HCT116 (cell line): Measurements from ENCODE around the gene PLXNB3. TPM values are rescaled to one million over a fixed set of nuclear protein-coding genes. Genes with fewer than 3 reads are reported as not detected.

Source experiments
- ATAC-seq: fragments of 200-7000 bp; cut with Tn5 transposase; 2 replicates; pipeline ENCODE4 v1.9.1; 2020; ENCODE audit warnings: mild to moderate bottlenecking, moderate library complexity
- BruUV-seq: library from RNA; stranded (reverse); fragments of 400-500 nt; replicated peaks from 2 replicates; lab custom pipeline; 2021; lab: Mats Ljungman, UMichigan
- CTCF ChIA-PET: fragments of 300-600 bp; sonication (Branson Sonifier 250); formaldehyde crosslinking; loops from one replicate; lab custom pipeline; 2021; ENCODE audit warnings: antibody characterized with exemption; lab: Charles Lee
- POLR2A ChIA-PET: fragments of 300-600, 350-600 bp; sonication (Branson Sonifier 250); formaldehyde crosslinking; loops from one replicate; lab custom pipeline; 2021; ENCODE audit warnings: antibody characterized with exemption; lab: Charles Lee
- RAD21 ChIA-PET, 2 experiments: fragments of 300-600 bp; sonication (Branson Sonifier 250); formaldehyde crosslinking; loops; one replicate each; lab custom pipeline; 2023; ENCODE audit warnings: low total read pairs in 2 of 2; ENCODE audit not compliant: uncharacterized antibody in 2 of 2, unreplicated experiment in 2 of 2, low non-redundant PET in 1 of 2; lab: Charles Lee
- DNase-seq: peaks from one replicate; pipeline ENCODE4 v3.0.0-alpha.2; 2010; ENCODE audit warnings: low read depth, low spot score
- H2AFZ ChIP-seq: fragments of 200-600 bp; shearing (Covaris generic), sonication (generic); 2 replicates; pipeline ENCODE4 v1.6.1; 2017; ENCODE audit warnings: low read depth, mixed run types, mixed read lengths, antibody characterized with exemption, low read length; ENCODE audit not compliant: poor library complexity, severe bottlenecking
- H3K27ac ChIP-seq: 2 replicates; pipeline ENCODE4 v1.5.1; 2012; ENCODE audit warnings: low read depth, low read length
- H3K27me3 ChIP-seq: fragments of 200-600 bp; sonication (generic); 2 replicates; pipeline ENCODE4 v1.6.1; 2016; ENCODE audit warnings: mixed run types, low read length, mixed read lengths; ENCODE audit not compliant: insufficient read depth
- H3K36me3 ChIP-seq, 2 experiments: fragments of 200-500 bp in 1 of 2; fragments of 200-600 bp in 1 of 2; sonication (Bioruptor generic) in 1 of 2; sonication (generic) in 1 of 2; 2 replicates each; pipeline versions ENCODE4 v1.5.1 to v1.6.1; 2014 to 2016; ENCODE audit warnings: low read length in 2 of 2, inconsistent platforms in 1 of 2, mixed read lengths in 1 of 2, mixed run types in 1 of 2; ENCODE audit not compliant: insufficient read depth in 2 of 2, control insufficient read depth in 1 of 2
- H3K4me1 ChIP-seq, 2 experiments: fragments of 200-600 bp in 1 of 2; sonication (generic) in 1 of 2; 2 replicates each; pipeline versions ENCODE4 v1.5.1 to v1.6.1; 2012 to 2017; ENCODE audit warnings: low read length in 2 of 2, inconsistent platforms in 1 of 2, mild to moderate bottlenecking in 1 of 2, mixed read lengths in 1 of 2, mixed run types in 1 of 2, moderate library complexity in 1 of 2; ENCODE audit not compliant: insufficient read depth in 2 of 2, control insufficient read depth in 1 of 2
- H3K4me2 ChIP-seq: fragments of 200-600 bp; sonication (generic); 2 replicates; pipeline ENCODE4 v1.6.1; 2017; ENCODE audit warnings: mixed run types, low read length, mixed read lengths
- H3K4me3 ChIP-seq, 2 experiments: fragments of 200-600 bp in 1 of 2; sonication (generic) in 1 of 2; replicated peaks in 1 of 2; 2 replicates each; pipeline ENCODE4 v1.5.1; 2011 to 2016; ENCODE audit warnings: low read length in 2 of 2, control low read depth in 1 of 2, low read depth in 1 of 2, mild to moderate bottlenecking in 1 of 2, mixed read lengths in 1 of 2, mixed run types in 1 of 2
- H3K79me2 ChIP-seq: fragments of 200-600 bp; sonication (generic); 2 replicates; pipeline ENCODE4 v1.6.1; 2017; ENCODE audit warnings: mild to moderate bottlenecking, mixed run types, low read length, moderate library complexity, mixed read lengths; ENCODE audit not compliant: insufficient read depth
- H3K9ac ChIP-seq: fragments of 200-600 bp; sonication (generic); 2 replicates; pipeline ENCODE4 v1.6.1; 2016; ENCODE audit warnings: low read length, mixed read lengths
- H3K9me2 ChIP-seq: fragments of 200-600 bp; sonication (generic), shearing (Covaris generic); 2 replicates; pipeline ENCODE4 v1.6.1; 2017; ENCODE audit warnings: mixed run types, mild to moderate bottlenecking, moderate library complexity; ENCODE audit not compliant: insufficient read depth
- H3K9me3 ChIP-seq, 2 experiments: fragments of 200-500 bp in 1 of 2; fragments of 200-600 bp in 1 of 2; sonication (Bioruptor generic) in 1 of 2; sonication (generic) in 1 of 2; 2 replicates each; pipeline ENCODE4 v1.6.1; 2014 to 2017; ENCODE audit warnings: low read length in 2 of 2, mixed read lengths in 2 of 2, inconsistent platforms in 1 of 2, low read depth in 1 of 2, mild to moderate bottlenecking in 1 of 2, mixed run types in 1 of 2, moderate library complexity in 1 of 2; ENCODE audit not compliant: control insufficient read depth in 1 of 2, insufficient read depth in 1 of 2
- H4K20me1 ChIP-seq: fragments of 200-600 bp; sonication (generic), shearing (Covaris generic); 2 replicates; pipeline ENCODE4 v1.6.1; 2017; ENCODE audit warnings: mixed run types, mild to moderate bottlenecking, moderate library complexity; ENCODE audit not compliant: insufficient read depth
- EZH2 ChIP-seq: fragments of 200-600 bp; sonication (generic); IDR thresholded peaks from 2 replicates; pipeline ENCODE4 v1.6.1; 2017; ENCODE audit warnings: antibody characterized with exemption, mixed run types
- EZH2phosphoT487 ChIP-seq: fragments of 200-600 bp; IDR thresholded peaks from 2 replicates; pipeline ENCODE4 v1.6.1; 2018; ENCODE audit warnings: antibody characterized with exemption, borderline replicate concordance
- FOSL1 ChIP-seq: IDR thresholded peaks from 2 replicates; pipeline ENCODE4 v1.6.1; 2012; ENCODE audit warnings: low read depth
- POLR2A ChIP-seq: IDR thresholded peaks from 2 replicates; pipeline ENCODE4 v1.7.0; 2011; ENCODE audit warnings: borderline replicate concordance; ENCODE audit not compliant: insufficient read depth, insufficient read length; ENCODE audit errors: extremely low read depth
- RAD21 ChIP-seq: IDR thresholded peaks from 2 replicates; pipeline ENCODE4 v1.6.1; 2012; ENCODE audit warnings: low read depth, mild to moderate bottlenecking
- REST ChIP-seq: IDR thresholded peaks from 2 replicates; pipeline ENCODE4 v1.6.1; 2012; ENCODE audit warnings: low read depth
- SP1 ChIP-seq: IDR thresholded peaks from 2 replicates; pipeline ENCODE4 v1.6.1; 2012; ENCODE audit warnings: low read depth
- TCF7L2 ChIP-seq: IDR thresholded peaks from 2 replicates; pipeline ENCODE4 v1.7.0; 2011; ENCODE audit warnings: borderline replicate concordance, inconsistent platforms; ENCODE audit not compliant: insufficient read depth, insufficient read length; ENCODE audit errors: extremely low read depth
- ZFX ChIP-seq: fragments of 450-650 bp; IDR thresholded peaks from 2 replicates; pipeline ENCODE4 v1.6.1; 2017
- ZNF274 ChIP-seq: fragments of 200-500 bp; sonication (Bioruptor generic); IDR thresholded peaks from 2 replicates; pipeline ENCODE4 v1.6.1; 2014; ENCODE audit warnings: mild to moderate bottlenecking, low read depth, low read length, inconsistent platforms
- intact Hi-C: fragments of 100-400 bp; cut with micrococcal nuclease; formaldehyde crosslinking; loops from 2 replicates; pipeline ENCODE4 v1.10.0; 2022
- total RNA-seq: library from RNA; stranded (reverse); gene quantifications from one replicate; pipeline ENCODE4 v1.2.1, GENCODE V29; 2021; ENCODE audit not compliant: unreplicated experiment
- TF ChIP-seq, protein P1 (sequence below), 3 experiments: fragments of 200-600 bp in 1 of 3; sonication (generic) in 1 of 3; IDR thresholded peaks in 2 of 3; conservative IDR thresholded peaks in 1 of 3; 2 replicates each; pipeline ENCODE4 v1.5.1; 2012 to 2017; ENCODE audit warnings: low read depth in 2 of 3, low read length in 2 of 3, antibody characterized with exemption in 1 of 3, borderline replicate concordance in 1 of 3, control low read depth in 1 of 3, mild to moderate bottlenecking in 1 of 3, mixed read lengths in 1 of 3, mixed run types in 1 of 3, moderate library complexity in 1 of 3; ENCODE audit not compliant: insufficient read depth in 1 of 3

The PLXNB3 gene
- total RNA-seq, 1 experiment from 2014 or later = 4.8 TPM

- CTCF ChIA-PET = interaction anchor here (1.5 kb wide), 1 partner anchor 14 kb away, joined by 4 read pairs; no protein-coding TSS in a partner anchor
- no peaks in the 10 kb centered on the region for H3K9me2 ChIP-seq
- H2AFZ ChIP-seq = no peak overlapping the region
- H3K27me3 ChIP-seq = no peaks in the 10 kb centered on the region
- peaks cover 0 to 17% of the 10 kb centered on the region in 2 experiments; a peak in 2 of 4 replicates for H3K4me1 ChIP-seq
- no peak for TF ChIP-seq FOSL1
- TF ChIP-seq EZH2phosphoT487 = no peak
- TF ChIP-seq ZFX = no peak
- no peak for TF ChIP-seq REST
- TF ChIP-seq ZNF274 = no peak
- TF ChIP-seq EZH2 = no peak
- no peak for TF ChIP-seq TCF7L2
- TF ChIP-seq RAD21 = no peak
- TF ChIP-seq POLR2A = no peak
- TF ChIP-seq, protein P1, sequence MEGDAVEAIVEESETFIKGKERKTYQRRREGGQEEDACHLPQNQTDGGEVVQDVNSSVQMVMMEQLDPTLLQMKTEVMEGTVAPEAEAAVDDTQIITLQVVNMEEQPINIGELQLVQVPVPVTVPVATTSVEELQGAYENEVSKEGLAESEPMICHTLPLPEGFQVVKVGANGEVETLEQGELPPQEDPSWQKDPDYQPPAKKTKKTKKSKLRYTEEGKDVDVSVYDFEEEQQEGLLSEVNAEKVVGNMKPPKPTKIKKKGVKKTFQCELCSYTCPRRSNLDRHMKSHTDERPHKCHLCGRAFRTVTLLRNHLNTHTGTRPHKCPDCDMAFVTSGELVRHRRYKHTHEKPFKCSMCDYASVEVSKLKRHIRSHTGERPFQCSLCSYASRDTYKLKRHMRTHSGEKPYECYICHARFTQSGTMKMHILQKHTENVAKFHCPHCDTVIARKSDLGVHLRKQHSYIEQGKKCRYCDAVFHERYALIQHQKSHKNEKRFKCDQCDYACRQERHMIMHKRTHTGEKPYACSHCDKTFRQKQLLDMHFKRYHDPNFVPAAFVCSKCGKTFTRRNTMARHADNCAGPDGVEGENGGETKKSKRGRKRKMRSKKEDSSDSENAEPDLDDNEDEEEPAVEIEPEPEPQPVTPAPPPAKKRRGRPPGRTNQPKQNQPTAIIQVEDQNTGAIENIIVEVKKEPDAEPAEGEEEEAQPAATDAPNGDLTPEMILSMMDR (IDR thresholded peaks at IDR 0.05 in 2 of 3, conservative IDR thresholded peaks at IDR 0.05 in 1 of 3; ENCODE audit: borderline replicate concordance in 1 of 3, insufficient read depth in 1 of 3, low read depth in 2 of 3, low read length in 2 of 3) = no peak
- TF ChIP-seq SP1 = no peak
- TF ChIP-seq, all 23 proteins: peak for 0
- BruUV-seq = no TSS peak
- H3K36me3 ChIP-seq = peaks cover 0 to 4% of the 10 kb centered on the region in 2 experiments; a peak in 1 of 4 replicates
- H3K4me3 ChIP-seq = peak overlapping the region; percentile 76 to 77
- POLR2A ChIA-PET = no interaction called here
- RAD21 ChIA-PET = no interaction called here
- DNase-seq (no peak), ATAC-seq (no peak)
- peak overlapping the region; percentile 80 for H3K27ac ChIP-seq
- no peaks in the 10 kb centered on the region for H3K9me3 ChIP-seq
- no peaks in the 10 kb centered on the region for H4K20me1 ChIP-seq
- peak overlapping the region; percentile 85 for H3K4me2 ChIP-seq
- peak overlapping the region; percentile 68 for H3K9ac ChIP-seq
- intact Hi-C loops = no loop called here
- H3K79me2 ChIP-seq = peaks cover 46% of the 10 kb centered on the region
These were observed 29.2 kb downstream of the PLXNB3 start for GRCh38 chrX:153793291-153793690.
